A673 (cell line): ENCODE data around the gene FBXO38. TPM values are rescaled to one million over a fixed set of nuclear protein-coding genes. Genes with fewer than 3 reads are reported as not detected.
"Not testable (repeated sequence)": the region's sequence is repeated elsewhere in the genome, so short reads cannot be mapped to it uniquely, and the experiment has no call there.

Experiments
- BruUV-seq: library from RNA; stranded (reverse); fragments of 400-500 nt; replicated peaks from 2 replicates; lab custom pipeline; 2021; lab: Mats Ljungman, UMichigan
- CTCF ChIA-PET: fragments of 300-600 bp; sonication (Branson Sonifier 250); formaldehyde crosslinking; loops from one replicate; lab custom pipeline; 2022; ENCODE audit warnings: antibody characterized with exemption; lab: Charles Lee
- POLR2A ChIA-PET: fragments of 300-600 bp; sonication (Branson Sonifier 250); formaldehyde crosslinking; loops from one replicate; lab custom pipeline; 2022; ENCODE audit warnings: antibody characterized with exemption; ENCODE audit not compliant: low non-redundant PET; lab: Charles Lee
- DNase-seq: peaks from one replicate; pipeline ENCODE4 v3.0.0-alpha.2; 2015; ENCODE audit warnings: low spot score
- H3K27ac ChIP-seq: fragments of 200-600 bp; sonication (generic); 2 replicates; pipeline ENCODE4 v1.5.1; 2016; ENCODE audit warnings: mixed run types, low read depth, mild to moderate bottlenecking, mixed read lengths, antibody characterized with exemption, low read length; ENCODE audit not compliant: poor library complexity, severe bottlenecking
- H3K27me3 ChIP-seq: fragments of 200-600 bp; sonication (generic); replicated peaks from 2 replicates; pipeline ENCODE4 v1.6.1; 2017; ENCODE audit warnings: mixed run types, low read depth, mild to moderate bottlenecking, mixed read lengths, antibody characterized with exemption, low read length; ENCODE audit not compliant: insufficient read depth, poor library complexity
- H3K36me3 ChIP-seq: fragments of 200-600 bp; sonication (generic); 2 replicates; pipeline ENCODE4 v1.6.1; 2016; ENCODE audit warnings: mixed run types, mild to moderate bottlenecking, mixed read lengths, antibody characterized with exemption, low read length; ENCODE audit not compliant: insufficient read depth, poor library complexity, severe bottlenecking
- H3K4me1 ChIP-seq: fragments of 200-600 bp; sonication (generic); 2 replicates; pipeline ENCODE4 v1.6.1; 2017; ENCODE audit warnings: mixed run types, mild to moderate bottlenecking, mixed read lengths, antibody characterized with exemption, low read length; ENCODE audit not compliant: insufficient read depth, poor library complexity, severe bottlenecking
- H3K4me3 ChIP-seq: fragments of 200-600 bp; sonication (generic); 2 replicates; pipeline ENCODE4 v1.5.1; 2016; ENCODE audit warnings: low read depth, mixed run types, mild to moderate bottlenecking, mixed read lengths, low read length; ENCODE audit not compliant: poor library complexity, severe bottlenecking
- H3K9me3 ChIP-seq: fragments of 200-600 bp; sonication (generic); 2 replicates; pipeline ENCODE4 v1.6.1; 2016; ENCODE audit warnings: mixed run types, low read depth, mild to moderate bottlenecking, mixed read lengths, antibody characterized with exemption, low read length; ENCODE audit not compliant: poor library complexity, severe bottlenecking
- EZH2 ChIP-seq: fragments of 200-600 bp; sonication (generic); IDR thresholded peaks from 2 replicates; pipeline ENCODE4 v1.6.1; 2017; ENCODE audit warnings: borderline replicate concordance, low read depth, mild to moderate bottlenecking, mixed read lengths, antibody characterized with exemption, low read length; ENCODE audit not compliant: poor library complexity, severe bottlenecking
- intact Hi-C: fragments of 100-400 bp; cut with micrococcal nuclease; formaldehyde crosslinking; loops from one replicate; pipeline ENCODE4 v1.10.0; 2022; ENCODE audit not compliant: unreplicated experiment
- total RNA-seq: library from RNA; stranded (reverse); gene quantifications from 2 replicates; pipeline ENCODE4 v1.2.3, GENCODE V29; 2021
- TF ChIP-seq, protein P1 (sequence below): fragments of 300-800, 200-600 bp; sonication (generic); conservative IDR thresholded peaks from 2 replicates; pipeline ENCODE4 v1.5.1; 2017; ENCODE audit warnings: low read depth, mild to moderate bottlenecking, antibody characterized with exemption, low read length, moderate library complexity, mixed read lengths

FBXO38 gene
- total RNA-seq, 1 experiment from 2014 or later = 36.7 TPM

DNA sequence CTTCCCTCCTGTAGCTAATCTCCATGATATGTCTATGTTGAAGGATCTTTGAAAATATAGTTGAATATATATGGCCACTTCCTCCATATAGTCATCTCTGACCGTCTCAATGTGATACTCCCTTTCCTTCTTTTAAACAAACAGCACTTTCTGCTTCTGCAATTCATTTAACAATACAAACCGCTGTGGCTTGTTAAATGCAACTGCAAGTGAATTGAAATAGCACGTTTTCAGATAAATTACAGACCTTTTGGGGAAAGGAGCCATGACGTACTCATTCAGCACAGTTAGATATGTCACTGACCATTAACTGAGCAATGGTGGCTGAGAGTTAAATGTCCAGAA, 82.5 kb downstream of the FBXO38 start:
- no peaks in the 10 kb centered on the region for H3K9me3 ChIP-seq
- no TSS peak for BruUV-seq
- H3K36me3 ChIP-seq = no peaks in the 10 kb centered on the region
- POLR2A ChIA-PET = no interaction called here
- H3K27me3 ChIP-seq = peaks cover 56% of the 10 kb centered on the region
- no peak for DNase-seq
- intact Hi-C loops = no loop called here
- H3K4me1 ChIP-seq = no peaks in the 10 kb centered on the region
- TF ChIP-seq EZH2 = no peak
- TF ChIP-seq, protein P1, sequence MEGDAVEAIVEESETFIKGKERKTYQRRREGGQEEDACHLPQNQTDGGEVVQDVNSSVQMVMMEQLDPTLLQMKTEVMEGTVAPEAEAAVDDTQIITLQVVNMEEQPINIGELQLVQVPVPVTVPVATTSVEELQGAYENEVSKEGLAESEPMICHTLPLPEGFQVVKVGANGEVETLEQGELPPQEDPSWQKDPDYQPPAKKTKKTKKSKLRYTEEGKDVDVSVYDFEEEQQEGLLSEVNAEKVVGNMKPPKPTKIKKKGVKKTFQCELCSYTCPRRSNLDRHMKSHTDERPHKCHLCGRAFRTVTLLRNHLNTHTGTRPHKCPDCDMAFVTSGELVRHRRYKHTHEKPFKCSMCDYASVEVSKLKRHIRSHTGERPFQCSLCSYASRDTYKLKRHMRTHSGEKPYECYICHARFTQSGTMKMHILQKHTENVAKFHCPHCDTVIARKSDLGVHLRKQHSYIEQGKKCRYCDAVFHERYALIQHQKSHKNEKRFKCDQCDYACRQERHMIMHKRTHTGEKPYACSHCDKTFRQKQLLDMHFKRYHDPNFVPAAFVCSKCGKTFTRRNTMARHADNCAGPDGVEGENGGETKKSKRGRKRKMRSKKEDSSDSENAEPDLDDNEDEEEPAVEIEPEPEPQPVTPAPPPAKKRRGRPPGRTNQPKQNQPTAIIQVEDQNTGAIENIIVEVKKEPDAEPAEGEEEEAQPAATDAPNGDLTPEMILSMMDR = no peak
- no peak overlapping the region for H3K27ac ChIP-seq
- no peak overlapping the region for H3K4me3 ChIP-seq
- CTCF ChIA-PET = no interaction called here

DNA sequence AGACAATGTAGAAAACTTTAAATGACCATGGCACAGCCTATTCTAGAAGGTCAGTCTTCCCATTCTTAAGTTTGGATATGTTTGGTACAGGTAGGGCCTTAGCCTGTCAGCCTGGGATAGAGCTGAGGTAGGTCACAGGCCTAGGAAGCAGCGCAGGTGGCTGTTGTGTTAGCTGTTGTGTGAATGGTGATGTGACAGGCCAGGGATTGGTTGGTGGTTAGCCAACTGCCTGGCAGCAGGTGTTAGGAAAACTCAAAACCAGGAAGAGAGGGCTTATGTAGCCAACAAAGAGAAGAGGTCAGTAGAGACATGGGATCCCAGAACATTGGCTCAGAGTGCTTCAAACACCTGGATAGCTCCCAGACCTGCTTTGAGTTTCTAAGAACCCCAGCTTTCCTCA, 84.2 kb downstream of the FBXO38 start:
- TF ChIP-seq EZH2 = no peak
- TF ChIP-seq, protein P1 = no peak
- ChIA-PET CTCF (no interaction called here), POLR2A (no interaction called here)
- no peaks in the 10 kb centered on the region for H3K36me3 ChIP-seq
- H3K9me3 ChIP-seq = no peaks in the 10 kb centered on the region
- peaks cover 39% of the 10 kb centered on the region for H3K27me3 ChIP-seq
- BruUV-seq = no TSS peak
- DNase-seq = no peak
- intact Hi-C loops = no loop called here
- no peak overlapping the region for H3K27ac ChIP-seq
- no peak overlapping the region for H3K4me3 ChIP-seq
- H3K4me1 ChIP-seq = no peaks in the 10 kb centered on the region

DNA sequence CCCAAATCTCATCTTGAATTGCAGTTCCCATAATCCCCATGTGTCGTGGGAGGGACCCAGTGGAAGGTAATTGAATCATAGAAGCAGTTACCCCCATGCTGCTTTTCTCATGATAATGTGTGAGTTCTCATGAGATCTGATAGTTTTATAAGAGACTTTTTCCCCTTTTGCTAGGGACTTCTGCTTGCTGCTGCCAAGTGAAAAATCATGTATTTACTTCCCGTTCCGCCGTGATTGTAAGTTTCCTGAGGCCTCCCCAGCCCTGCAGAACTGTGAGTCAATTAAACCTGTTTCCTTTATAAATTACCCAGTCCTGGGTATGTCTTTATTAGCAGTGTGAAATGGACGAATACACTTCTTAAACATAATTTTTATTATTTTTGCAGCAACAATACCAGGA, 85.0 kb downstream of the FBXO38 start:
- BruUV-seq = not testable (repeated sequence)

DNA sequence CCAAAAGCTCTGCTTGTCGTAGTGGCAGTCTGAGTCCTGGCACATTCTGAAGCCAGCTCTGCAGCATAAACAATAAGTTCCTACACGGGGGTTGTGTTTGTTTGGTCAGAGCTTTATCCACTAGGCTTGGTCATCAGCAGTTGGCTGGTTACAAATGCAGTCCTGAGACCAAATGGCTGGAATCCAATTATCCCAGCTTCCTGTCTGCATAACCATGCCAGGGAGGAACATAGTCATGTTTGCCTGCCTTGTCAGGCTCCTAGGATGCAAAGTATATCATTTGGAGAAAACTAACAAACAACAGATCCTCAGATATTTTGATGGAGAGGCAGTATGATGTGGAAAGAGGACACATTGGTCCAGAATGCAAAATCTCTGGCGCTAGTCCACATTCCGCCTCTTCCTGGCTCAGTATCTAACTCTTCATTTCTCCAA, 85.8 kb downstream of the FBXO38 start:
- no peak for TF ChIP-seq EZH2
- TF ChIP-seq, protein P1 = no peak
- Histone ChIP-seq H3K27ac (no peak overlapping the region), H3K36me3 (no peaks in the 10 kb centered on the region), H3K4me3 (no peak overlapping the region), H3K27me3 (peaks cover 25% of the 10 kb centered on the region), H3K4me1 (no peaks in the 10 kb centered on the region), H3K9me3 (no peaks in the 10 kb centered on the region)
- intact Hi-C loops = no loop called here
- DNase-seq = no peak
- ChIA-PET CTCF (no interaction called here), POLR2A (no interaction called here)
- BruUV-seq = no TSS peak

More for the DNA sequence above, 85.0 kb downstream of the FBXO38 start:
- H3K4me1 ChIP-seq, CTCF ChIA-PET, H3K27ac ChIP-seq, H3K9me3 ChIP-seq, H3K4me3 ChIP-seq, intact Hi-C loops, H3K36me3 ChIP-seq, DNase-seq: not testable (repeated sequence)
- POLR2A ChIA-PET = interaction anchor here (0.6 kb wide), 1 partner anchor 52 kb away, joined by 3 read pairs; no protein-coding TSS in a partner anchor
- H3K27me3 ChIP-seq = peaks cover 32% of the 10 kb centered on the region
